HepG2 (cell line): ENCODE measurements around the gene RPAP2.

Source experiments
- CTCF ChIP-seq: sonication (generic); formaldehyde crosslinking; IDR thresholded peaks from 2 replicates; pipeline ENCODE4 v1.5.0; 2020; ENCODE audit warnings: mild to moderate bottlenecking, missing genetic modification reagents, moderate library complexity
- EZH2 ChIP-seq: conservative IDR thresholded peaks from 2 replicates; pipeline ENCODE4 v1.6.1; 2012; ENCODE audit warnings: mild to moderate bottlenecking, low read depth, low read length, moderate library complexity
- HDAC2 ChIP-seq: sonication (generic); formaldehyde crosslinking; IDR thresholded peaks from 2 replicates; pipeline ENCODE4 v1.4.0; 2020; ENCODE audit warnings: missing genetic modification reagents
- JUN ChIP-seq: sonication (generic); formaldehyde crosslinking; IDR thresholded peaks from 2 replicates; pipeline ENCODE4 v1.4.0; 2020; ENCODE audit warnings: mild to moderate bottlenecking, missing genetic modification reagents
- KAT2B ChIP-seq: fragments of 150-350 bp; IDR thresholded peaks from 2 replicates; pipeline ENCODE4 v1.6.1; 2014; ENCODE audit warnings: low read depth, low read length, borderline replicate concordance
- KLF13 ChIP-seq: sonication (generic); formaldehyde crosslinking; IDR thresholded peaks from 2 replicates; pipeline ENCODE4 v1.4.0; 2020; ENCODE audit warnings: mild to moderate bottlenecking, missing genetic modification reagents
- SAP130 ChIP-seq: IDR thresholded peaks from 2 replicates; pipeline ENCODE4 v1.6.1; 2016; ENCODE audit warnings: low read depth
- SMC3 ChIP-seq: IDR thresholded peaks from 2 replicates; pipeline ENCODE4 v1.6.1; 2011; ENCODE audit warnings: low read length, improper control_type of control experiment
- SUZ12 ChIP-seq: fragments of 150-350 bp; IDR thresholded peaks from 2 replicates; pipeline ENCODE4 v1.6.1; 2014; ENCODE audit warnings: low read depth, low read length
- TBP ChIP-seq: sonication (generic); formaldehyde crosslinking; IDR thresholded peaks from 2 replicates; pipeline ENCODE4 v1.5.0; 2020; ENCODE audit warnings: missing genetic modification reagents
- ZNF335 ChIP-seq: sonication (generic); formaldehyde crosslinking; IDR thresholded peaks from 2 replicates; pipeline ENCODE4 v1.4.0; 2020; ENCODE audit warnings: missing genetic modification reagents
- TF ChIP-seq, protein P1 (sequence below), 2 experiments: IDR thresholded peaks; 2 replicates each; pipeline ENCODE4 v1.6.1; 2011 to 2012; ENCODE audit warnings: low read length in 2 of 2, borderline replicate concordance in 1 of 2, low read depth in 1 of 2, mild to moderate bottlenecking in 1 of 2, moderate library complexity in 1 of 2

DNA sequence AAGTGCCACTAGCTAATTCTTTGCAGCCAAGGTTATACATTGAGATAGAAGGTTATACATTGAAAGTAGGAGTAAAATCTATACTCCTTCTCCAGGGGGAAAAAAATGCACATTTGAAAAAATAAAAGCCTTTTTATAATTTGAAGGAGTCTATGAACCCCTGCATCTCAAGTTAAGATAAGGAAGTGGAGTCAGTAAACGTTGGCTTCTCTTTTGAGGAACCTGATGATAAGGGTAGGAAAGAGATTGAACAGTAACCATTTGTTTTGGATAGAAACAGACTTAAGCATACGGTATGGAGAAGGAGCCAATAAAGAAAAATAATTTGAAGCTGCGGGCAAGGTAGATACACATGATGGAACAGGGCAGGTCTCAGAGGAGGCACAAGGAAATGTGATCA lies 64.1 kb downstream of the RPAP2 start:
- TF ChIP-seq EZH2 (no peak), JUN (CRISPR knock-in tag) (no peak), SMC3 (no peak), HDAC2 (no peak), SUZ12 (no peak), SAP130 (CRISPR knock-in tag) (no peak), KLF13 (no peak), CTCF (CRISPR knock-in tag) (no peak), KAT2B (no peak), TBP (no peak), ZNF335 (CRISPR knock-in tag) (no peak)
- TF ChIP-seq, protein P1, sequence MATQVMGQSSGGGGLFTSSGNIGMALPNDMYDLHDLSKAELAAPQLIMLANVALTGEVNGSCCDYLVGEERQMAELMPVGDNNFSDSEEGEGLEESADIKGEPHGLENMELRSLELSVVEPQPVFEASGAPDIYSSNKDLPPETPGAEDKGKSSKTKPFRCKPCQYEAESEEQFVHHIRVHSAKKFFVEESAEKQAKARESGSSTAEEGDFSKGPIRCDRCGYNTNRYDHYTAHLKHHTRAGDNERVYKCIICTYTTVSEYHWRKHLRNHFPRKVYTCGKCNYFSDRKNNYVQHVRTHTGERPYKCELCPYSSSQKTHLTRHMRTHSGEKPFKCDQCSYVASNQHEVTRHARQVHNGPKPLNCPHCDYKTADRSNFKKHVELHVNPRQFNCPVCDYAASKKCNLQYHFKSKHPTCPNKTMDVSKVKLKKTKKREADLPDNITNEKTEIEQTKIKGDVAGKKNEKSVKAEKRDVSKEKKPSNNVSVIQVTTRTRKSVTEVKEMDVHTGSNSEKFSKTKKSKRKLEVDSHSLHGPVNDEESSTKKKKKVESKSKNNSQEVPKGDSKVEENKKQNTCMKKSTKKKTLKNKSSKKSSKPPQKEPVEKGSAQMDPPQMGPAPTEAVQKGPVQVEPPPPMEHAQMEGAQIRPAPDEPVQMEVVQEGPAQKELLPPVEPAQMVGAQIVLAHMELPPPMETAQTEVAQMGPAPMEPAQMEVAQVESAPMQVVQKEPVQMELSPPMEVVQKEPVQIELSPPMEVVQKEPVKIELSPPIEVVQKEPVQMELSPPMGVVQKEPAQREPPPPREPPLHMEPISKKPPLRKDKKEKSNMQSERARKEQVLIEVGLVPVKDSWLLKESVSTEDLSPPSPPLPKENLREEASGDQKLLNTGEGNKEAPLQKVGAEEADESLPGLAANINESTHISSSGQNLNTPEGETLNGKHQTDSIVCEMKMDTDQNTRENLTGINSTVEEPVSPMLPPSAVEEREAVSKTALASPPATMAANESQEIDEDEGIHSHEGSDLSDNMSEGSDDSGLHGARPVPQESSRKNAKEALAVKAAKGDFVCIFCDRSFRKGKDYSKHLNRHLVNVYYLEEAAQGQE (IDR thresholded peaks at IDR 0.05; ENCODE audit: borderline replicate concordance in 1 of 2, low read depth in 1 of 2, low read length in 2 of 2): no peak
